Fibroblast of mammary gland (primary cell): ENCODE results near the gene BLMH.

Experiments used
- DNase-seq: peaks from one replicate; pipeline ENCODE4 v3.0.0-alpha.2; 2010; ENCODE audit warnings: low read depth
- H3K4me3 ChIP-seq: 2 replicates; pipeline ENCODE4 v1.5.1; 2011; ENCODE audit warnings: low read depth, mild to moderate bottlenecking, low read length, moderate library complexity; ENCODE audit not compliant: control insufficient read depth
- TF ChIP-seq, protein P1 (sequence below): conservative IDR thresholded peaks from 2 replicates; pipeline ENCODE4 v1.5.1; 2011; ENCODE audit warnings: low read depth, low read length, inconsistent platforms; ENCODE audit not compliant: control insufficient read depth, insufficient read depth

The BLMH gene

DNA sequence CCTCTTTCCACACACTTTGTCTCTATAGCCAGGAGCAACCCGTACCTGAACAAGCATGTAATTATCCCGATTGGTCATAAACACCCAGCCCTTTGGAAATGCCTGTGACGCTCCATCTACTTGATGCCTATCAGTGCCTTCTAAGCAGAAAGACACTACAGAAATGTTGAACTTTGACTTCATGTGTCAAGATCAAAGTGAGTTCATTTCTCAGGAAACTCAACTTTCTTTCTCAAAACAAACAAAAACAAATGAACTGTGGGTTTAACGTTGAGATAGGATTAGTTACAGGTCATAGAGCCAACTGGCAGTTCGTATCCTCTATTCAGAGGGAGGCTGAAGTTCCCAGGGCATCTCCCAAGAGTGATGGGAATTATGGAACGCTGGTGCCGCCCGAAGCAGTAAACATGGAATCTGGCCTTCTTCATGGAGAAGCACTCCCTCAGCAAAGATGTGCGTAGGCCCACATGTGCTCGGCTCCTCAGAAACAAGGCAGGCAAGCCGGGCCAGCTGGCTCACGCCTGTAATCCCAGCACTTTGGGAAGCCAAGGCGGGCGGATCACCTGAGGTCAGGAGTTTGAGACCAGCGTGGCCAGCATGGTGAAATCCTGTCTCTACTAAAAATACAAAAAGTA, 65.7 kb downstream of the BLMH start:
- TF ChIP-seq, protein P1, sequence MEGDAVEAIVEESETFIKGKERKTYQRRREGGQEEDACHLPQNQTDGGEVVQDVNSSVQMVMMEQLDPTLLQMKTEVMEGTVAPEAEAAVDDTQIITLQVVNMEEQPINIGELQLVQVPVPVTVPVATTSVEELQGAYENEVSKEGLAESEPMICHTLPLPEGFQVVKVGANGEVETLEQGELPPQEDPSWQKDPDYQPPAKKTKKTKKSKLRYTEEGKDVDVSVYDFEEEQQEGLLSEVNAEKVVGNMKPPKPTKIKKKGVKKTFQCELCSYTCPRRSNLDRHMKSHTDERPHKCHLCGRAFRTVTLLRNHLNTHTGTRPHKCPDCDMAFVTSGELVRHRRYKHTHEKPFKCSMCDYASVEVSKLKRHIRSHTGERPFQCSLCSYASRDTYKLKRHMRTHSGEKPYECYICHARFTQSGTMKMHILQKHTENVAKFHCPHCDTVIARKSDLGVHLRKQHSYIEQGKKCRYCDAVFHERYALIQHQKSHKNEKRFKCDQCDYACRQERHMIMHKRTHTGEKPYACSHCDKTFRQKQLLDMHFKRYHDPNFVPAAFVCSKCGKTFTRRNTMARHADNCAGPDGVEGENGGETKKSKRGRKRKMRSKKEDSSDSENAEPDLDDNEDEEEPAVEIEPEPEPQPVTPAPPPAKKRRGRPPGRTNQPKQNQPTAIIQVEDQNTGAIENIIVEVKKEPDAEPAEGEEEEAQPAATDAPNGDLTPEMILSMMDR = no peak
- no peak for DNase-seq
- H3K4me3 ChIP-seq = no peak overlapping the region

- no peak for DNase-seq
- TF ChIP-seq, protein P1 = no peak
These were observed 66.6 kb downstream of the BLMH start for GRCh38 chr17:30225112-30225511.

GRCh38 chr17:30224419-30224960, 67.3 kb downstream of the BLMH start:
- H3K4me3 ChIP-seq = no peak overlapping the region
- DNase-seq = no peak
- TF ChIP-seq, protein P1 = no peak

More at GRCh38 chr17:30225112-30225511, 66.6 kb downstream of the BLMH start:
- H3K4me3 ChIP-seq = no peak overlapping the region

DNA sequence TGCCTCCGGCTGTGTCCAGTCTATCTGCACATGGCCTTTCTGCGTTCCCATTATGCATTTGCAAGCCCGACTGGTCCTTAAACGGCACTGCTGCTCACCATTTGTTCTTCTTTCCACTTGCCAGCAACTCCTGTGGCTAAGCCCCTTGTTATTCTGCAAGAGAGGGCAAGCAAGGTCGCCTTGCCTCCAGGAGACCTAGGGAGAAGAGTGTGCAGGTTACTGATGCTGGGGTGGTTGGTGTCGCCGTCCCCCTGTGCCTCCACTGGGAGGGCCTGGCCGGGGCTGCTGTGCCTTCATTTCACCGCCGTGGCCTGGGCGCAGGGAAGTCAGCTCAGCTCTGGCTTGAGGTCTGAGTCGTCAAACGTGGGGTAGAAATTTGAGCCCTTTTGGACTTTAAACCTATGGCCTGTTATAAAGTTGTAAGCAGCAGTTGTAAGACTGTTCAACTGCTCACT, 69.0 kb downstream of the BLMH start:
- DNase-seq = no peak
- H3K4me3 ChIP-seq = no peak overlapping the region
- TF ChIP-seq, protein P1 = no peak

DNA sequence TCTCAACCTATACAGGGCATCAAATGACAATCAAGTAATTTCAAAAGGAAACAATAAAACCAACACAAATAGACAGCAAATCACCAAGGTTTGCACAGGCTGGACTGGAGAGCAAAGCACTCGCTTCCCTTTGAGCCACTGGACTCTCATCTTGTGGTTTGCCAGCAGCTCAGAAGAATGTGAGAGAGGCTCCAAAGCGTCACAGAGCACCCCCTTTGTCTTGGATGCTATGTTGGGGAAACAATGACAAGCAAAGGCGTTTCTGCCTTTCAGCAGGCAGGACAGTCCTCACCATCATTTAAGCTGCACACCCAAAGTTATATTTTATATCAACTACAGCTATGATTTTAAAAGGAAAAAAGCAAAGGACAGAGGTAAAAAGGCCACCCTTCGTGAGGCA, 69.5 kb downstream of the BLMH start:
- TF ChIP-seq, protein P1 = no peak
- DNase-seq = no peak
- no peak overlapping the region for H3K4me3 ChIP-seq

DNA sequence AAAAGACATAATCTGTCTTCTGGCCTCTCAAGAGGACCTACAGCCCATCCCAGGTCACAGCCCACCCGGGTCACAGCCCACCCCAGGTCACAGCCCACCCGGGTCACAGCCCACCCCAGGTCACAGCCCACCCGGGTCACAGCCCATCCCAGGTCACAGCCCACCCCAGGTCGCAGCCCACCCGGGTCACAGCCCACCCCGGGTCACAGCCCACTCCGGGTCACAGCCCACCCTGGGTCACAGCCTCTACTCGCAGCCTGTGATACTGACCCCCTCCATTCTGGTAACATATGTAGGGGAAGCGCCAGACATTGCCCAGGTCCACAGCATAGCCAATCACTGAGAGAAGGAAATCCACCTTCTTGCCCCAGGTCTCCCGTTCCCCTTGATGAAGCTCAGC, 70.4 kb downstream of the BLMH start:
- TF ChIP-seq, protein P1 = no peak
- no peak for DNase-seq
- no peak overlapping the region for H3K4me3 ChIP-seq
